ENCODE measurements around the gene UBR2.
"Not testable (repeated sequence)": the region's sequence is repeated elsewhere in the genome, so short reads cannot be mapped to it uniquely, and the experiment has no call there.

UBR2 gene

DNA sequence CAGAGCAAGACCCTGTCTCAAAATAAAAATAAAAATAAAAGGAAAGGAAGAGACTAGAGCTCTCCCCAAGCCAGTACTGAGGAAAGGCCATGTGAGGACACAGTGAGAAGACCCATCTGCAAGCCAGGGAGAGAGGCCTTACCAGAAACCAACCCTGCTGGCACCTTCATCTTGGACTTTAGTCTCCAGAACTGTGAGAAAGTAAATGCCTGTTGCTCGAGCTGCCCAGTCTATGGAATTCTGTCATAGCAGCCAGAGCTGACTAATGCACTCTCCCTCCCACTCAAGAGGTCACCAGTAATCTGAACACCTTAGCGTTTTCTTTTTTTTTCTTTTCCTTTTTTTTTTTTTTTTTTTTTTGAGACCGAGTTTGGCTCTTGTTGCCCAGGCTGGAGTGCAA, 165.9 kb downstream of the UBR2 start:
- no peak for DNase-seq

DNA sequence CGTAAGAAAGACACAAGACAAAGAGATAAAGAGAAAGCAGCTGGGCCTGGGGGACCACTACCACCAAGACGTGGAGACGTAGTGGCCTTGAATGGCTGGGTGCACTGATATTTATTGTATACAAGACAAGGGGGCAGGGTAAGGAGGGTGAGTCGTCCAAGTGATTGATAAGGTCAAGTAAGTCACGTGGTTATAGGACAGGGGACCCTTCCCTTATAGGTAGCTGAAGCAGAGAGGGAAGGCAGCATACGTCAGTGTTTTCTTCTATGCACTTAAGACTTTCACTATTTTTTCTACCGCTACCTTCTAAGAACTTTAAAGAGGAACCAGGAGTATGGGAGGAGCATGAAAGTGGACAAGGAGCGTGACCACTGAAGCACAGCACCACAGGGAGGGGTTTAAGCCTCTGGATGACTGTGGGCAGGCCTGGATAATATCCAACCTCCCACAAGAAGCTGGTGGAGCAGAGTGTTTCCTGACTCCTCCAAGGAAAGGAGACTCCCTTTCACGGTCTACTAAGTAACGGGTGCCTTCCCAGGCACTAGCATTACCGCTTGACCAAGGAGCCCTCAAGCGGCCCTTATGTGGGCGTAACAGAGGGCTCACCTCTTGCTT, 170.1 kb downstream of the UBR2 start:
- DNase-seq, result not testable (repeated sequence)

DNA sequence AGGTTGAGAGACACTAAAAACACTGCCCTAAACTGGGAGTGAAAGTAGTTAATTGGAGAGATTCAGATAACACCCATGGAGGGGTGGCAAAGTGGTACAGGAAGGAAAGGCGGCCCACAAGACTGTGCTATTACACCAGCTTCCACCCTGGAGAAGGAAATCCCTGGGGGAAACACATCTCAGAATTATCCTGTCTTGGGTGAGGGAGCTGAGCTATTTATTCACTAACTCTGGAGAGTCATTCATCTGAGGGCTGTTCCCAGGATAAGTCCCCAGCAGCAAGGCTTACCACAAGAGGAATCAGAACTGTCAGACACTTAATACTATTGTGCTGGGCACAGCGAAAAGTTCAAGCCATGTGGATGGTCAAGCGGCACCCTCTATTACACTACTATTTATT, 172.1 kb downstream of the UBR2 start:
- no peak for DNase-seq

DNA sequence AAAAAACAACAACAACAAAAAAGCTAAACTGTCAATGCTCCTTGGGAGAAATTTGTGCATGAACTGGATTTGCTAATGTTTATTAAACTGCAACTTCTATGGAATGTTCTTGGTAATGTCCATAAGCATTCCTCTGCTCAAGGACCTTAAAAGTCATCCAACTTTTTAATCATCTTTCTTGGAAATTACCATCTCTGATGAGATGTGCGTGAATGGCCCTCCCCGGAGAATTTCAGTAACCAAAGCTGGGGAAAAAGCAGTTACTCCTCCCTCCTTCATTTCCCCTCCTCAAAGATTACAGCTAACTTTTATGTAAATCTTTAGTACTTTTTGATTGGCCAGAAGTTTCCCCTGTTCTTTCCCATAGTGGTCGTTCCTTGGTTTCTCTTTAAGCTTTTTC, 176.9 kb downstream of the UBR2 start:
- no peak for DNase-seq

DNA sequence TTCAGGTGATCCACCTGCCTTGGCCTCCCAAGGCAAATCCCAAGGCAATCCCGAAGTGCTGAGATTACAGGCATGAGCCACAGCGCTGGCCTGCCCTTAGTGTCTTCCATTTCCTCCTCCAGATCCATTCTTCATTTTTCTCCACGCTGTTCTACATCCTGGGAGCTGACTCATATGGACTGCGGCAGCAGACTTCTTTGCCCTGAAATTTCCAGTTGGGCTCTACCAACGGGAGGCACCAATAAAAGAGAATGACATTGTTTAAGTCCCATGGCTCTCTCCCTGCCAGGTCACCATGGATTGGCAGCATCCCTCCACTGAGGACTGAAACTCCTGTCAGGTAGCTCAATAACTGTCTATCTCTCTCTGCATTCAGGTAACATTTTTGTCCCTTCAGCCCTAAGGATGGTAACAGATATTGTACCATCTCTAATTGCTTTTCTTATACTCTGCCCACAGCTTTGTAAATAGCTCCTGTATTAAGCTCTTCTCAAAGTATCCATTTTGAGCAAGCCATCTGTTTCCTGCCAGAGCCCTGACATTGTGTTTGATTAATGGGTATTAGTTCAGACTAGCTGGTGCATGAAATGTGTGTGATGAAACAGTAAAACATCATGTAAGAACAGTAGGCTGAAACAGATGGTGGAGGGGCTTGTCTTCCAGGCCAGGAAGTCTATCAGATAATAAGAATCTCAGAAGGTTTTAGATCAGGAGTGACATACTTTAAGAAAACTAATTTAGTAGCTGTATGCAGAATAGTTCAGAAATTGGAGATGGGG, 178.5 kb downstream of the UBR2 start:
- no peak for DNase-seq

Measured in stimulated activated CD4-positive, alpha-beta T cell treated with anti-CD3 and anti-CD28 coated beads, Interleukin-2, amount 100 ng/mL, for 24 hours (primary cell).